Keratinocyte (primary cell): ENCODE results near the gene TMEM233. TPM values are rescaled to one million over a fixed set of nuclear protein-coding genes. Genes with fewer than 3 reads are reported as not detected.

Source experiments
- DNase-seq: peaks from one replicate; pipeline ENCODE4 v3.0.0-alpha.2; 2011; ENCODE audit warnings: low read depth, missing footprints, low spot score
- FAIRE-seq: peaks from 2 replicates; lab custom pipeline; 2011; peaks lifted over from hg19 to GRCh38; lab: Jason Lieb, UNC
- H2AFZ ChIP-seq: 2 replicates; pipeline ENCODE4 v1.6.0; 2012; ENCODE audit warnings: low read length, control low read depth, inconsistent platforms; ENCODE audit not compliant: control insufficient read depth
- H3K27ac ChIP-seq: 2 replicates; pipeline ENCODE4 v1.5.1; 2011; ENCODE audit warnings: low read length; ENCODE audit not compliant: control insufficient read depth, insufficient read depth
- H3K27me3 ChIP-seq: 3 replicates; pipeline ENCODE4 v1.6.0; 2011; ENCODE audit warnings: low read length; ENCODE audit not compliant: control insufficient read depth, insufficient read depth; ENCODE audit errors: extremely low read depth
- H3K36me3 ChIP-seq, 2 experiments: 2 replicates in 1 of 2; 3 replicates in 1 of 2; pipeline ENCODE4 v1.5.1; 2011; ENCODE audit warnings: low read length in 2 of 2, mild to moderate bottlenecking in 1 of 2; ENCODE audit not compliant: control insufficient read depth in 2 of 2, insufficient read depth in 2 of 2; ENCODE audit errors: extremely low read depth in 1 of 2
- H3K4me1 ChIP-seq: 3 replicates; pipeline ENCODE4 v1.5.1; 2011; ENCODE audit warnings: low read length; ENCODE audit not compliant: control insufficient read depth, insufficient read depth; ENCODE audit errors: extremely low read depth
- H3K4me2 ChIP-seq: 3 replicates; pipeline ENCODE4 v1.6.0; 2011; ENCODE audit warnings: low read depth, low read length; ENCODE audit not compliant: control insufficient read depth, insufficient read depth; ENCODE audit errors: extremely low read depth
- H3K4me3 ChIP-seq, 3 experiments: fragments of 200-600 bp in 1 of 3; sonication (generic) in 1 of 3; 2 replicates in 2 of 3; 3 replicates in 1 of 3; pipeline ENCODE4 v1.5.1; 2011 to 2016; ENCODE audit warnings: low read length in 3 of 3, mild to moderate bottlenecking in 3 of 3, control low read depth in 2 of 3, inconsistent platforms in 1 of 3, low read depth in 1 of 3, mixed read lengths in 1 of 3, mixed run types in 1 of 3, moderate library complexity in 1 of 3; ENCODE audit not compliant: control insufficient read depth in 2 of 3, insufficient read depth in 2 of 3; ENCODE audit errors: extremely low read depth in 1 of 3
- H3K79me2 ChIP-seq: 2 replicates; pipeline ENCODE4 v1.6.0; 2012; ENCODE audit warnings: low read length; ENCODE audit not compliant: control insufficient read depth, insufficient read depth
- H3K9ac ChIP-seq: 3 replicates; pipeline ENCODE4 v1.6.0; 2011; ENCODE audit warnings: low read length; ENCODE audit not compliant: control insufficient read depth, insufficient read depth; ENCODE audit errors: extremely low read depth
- H3K9me1 ChIP-seq: 3 replicates; pipeline ENCODE4 v1.6.0; 2011; ENCODE audit warnings: low read length; ENCODE audit not compliant: control insufficient read depth, insufficient read depth; ENCODE audit errors: extremely low read depth
- H3K9me3 ChIP-seq: 2 replicates; pipeline ENCODE4 v1.5.1; 2012; ENCODE audit warnings: low read depth, low read length; ENCODE audit not compliant: control insufficient read depth
- H4K20me1 ChIP-seq: 3 replicates; pipeline ENCODE4 v1.6.0; 2011; ENCODE audit warnings: low read length; ENCODE audit not compliant: control insufficient read depth, insufficient read depth; ENCODE audit errors: extremely low read depth
- EZH2 ChIP-seq: IDR thresholded peaks from one replicate; pipeline ENCODE4 v1.6.1; 2012; ENCODE audit warnings: inconsistent platforms, mild to moderate bottlenecking, low read length, moderate library complexity
- dilution Hi-C: fragments of 300-500 bp; cut with MboI; formaldehyde crosslinking; loops from one replicate; pipeline ENCODE4 v1.7.0; 2020; ENCODE audit warnings: low sequenced_read_pairs; ENCODE audit not compliant: extremely low pct_ligation_motif_present
- polyA plus RNA-seq, 5 experiments: library from polyadenylated mRNA; depleted of rRNA in 3 of 5; stranded (reverse) in 3 of 5; stranded (forward) in 1 of 5; unstranded in 1 of 5; fragments of >200 nt; gene quantifications; 1 replicate in 1 of 5; 2 replicates in 3 of 5; 3 replicates in 1 of 5; pipeline versions ENCODE4 v1.2.1 to v1.2.3, GENCODE V29; 2011 to 2012; ENCODE audit warnings: missing spikeins in 2 of 5, low read depth in 1 of 5, low replicate concordance in 1 of 5
- TF ChIP-seq, protein P1 (sequence below), 3 experiments: IDR thresholded peaks in 1 of 3; conservative IDR thresholded peaks in 1 of 3; optimal IDR thresholded peaks in 1 of 3; 2 replicates in 2 of 3; 3 replicates in 1 of 3; pipeline versions ENCODE3 to v1.5.1; 2011; ENCODE audit warnings: low read length in 3 of 3, mild to moderate bottlenecking in 3 of 3, moderate library complexity in 2 of 3, control low read depth in 1 of 3, inconsistent platforms in 1 of 3; ENCODE audit not compliant: insufficient read depth in 2 of 3; ENCODE audit errors: extremely low read depth in 1 of 3

TMEM233 gene
- polyA plus RNA-seq, 1 donor (not counting 4 experiments of a cell fraction or from before 2014, with no cell fraction given), result not detected

DNA sequence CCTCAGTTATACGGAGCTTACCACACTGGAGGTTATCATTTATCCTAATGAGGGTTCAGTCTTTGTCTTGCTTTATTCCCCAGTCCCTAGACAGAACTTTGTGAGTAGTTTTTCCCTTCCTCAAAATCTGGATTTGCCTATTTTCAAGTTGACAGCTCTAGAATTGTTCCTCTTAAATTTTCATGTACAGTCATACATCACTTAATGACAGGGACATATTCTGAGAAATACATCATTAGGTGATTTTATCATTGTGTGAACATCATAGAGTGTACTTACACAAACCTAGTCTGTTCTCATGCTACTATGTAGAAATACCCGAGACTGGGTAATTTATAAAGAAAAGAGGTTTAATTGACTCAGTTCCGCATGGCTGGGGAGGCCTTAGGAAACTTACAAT lies 77.5 kb downstream of the TMEM233 start:
- H3K36me3 ChIP-seq, result peaks cover 15 to 35% of the 10 kb centered on the region in 2 experiments
- H2AFZ ChIP-seq, result no peak overlapping the region
- H3K27me3 ChIP-seq, result no peaks in the 10 kb centered on the region
- dilution Hi-C loops, result no loop called here
- H3K4me1 ChIP-seq, result peaks cover 20% of the 10 kb centered on the region
- no peaks in the 10 kb centered on the region for H3K9me3 ChIP-seq
- H3K79me2 ChIP-seq, result peaks cover 23% of the 10 kb centered on the region
- H3K9ac ChIP-seq, result no peak overlapping the region
- no peaks in the 10 kb centered on the region for H4K20me1 ChIP-seq
- no peak overlapping the region for H3K4me2 ChIP-seq
- DNase-seq (no peak), FAIRE-seq (no peak)
- no peak overlapping the region for H3K4me3 ChIP-seq
- TF ChIP-seq EZH2, result no peak
- TF ChIP-seq, protein P1, sequence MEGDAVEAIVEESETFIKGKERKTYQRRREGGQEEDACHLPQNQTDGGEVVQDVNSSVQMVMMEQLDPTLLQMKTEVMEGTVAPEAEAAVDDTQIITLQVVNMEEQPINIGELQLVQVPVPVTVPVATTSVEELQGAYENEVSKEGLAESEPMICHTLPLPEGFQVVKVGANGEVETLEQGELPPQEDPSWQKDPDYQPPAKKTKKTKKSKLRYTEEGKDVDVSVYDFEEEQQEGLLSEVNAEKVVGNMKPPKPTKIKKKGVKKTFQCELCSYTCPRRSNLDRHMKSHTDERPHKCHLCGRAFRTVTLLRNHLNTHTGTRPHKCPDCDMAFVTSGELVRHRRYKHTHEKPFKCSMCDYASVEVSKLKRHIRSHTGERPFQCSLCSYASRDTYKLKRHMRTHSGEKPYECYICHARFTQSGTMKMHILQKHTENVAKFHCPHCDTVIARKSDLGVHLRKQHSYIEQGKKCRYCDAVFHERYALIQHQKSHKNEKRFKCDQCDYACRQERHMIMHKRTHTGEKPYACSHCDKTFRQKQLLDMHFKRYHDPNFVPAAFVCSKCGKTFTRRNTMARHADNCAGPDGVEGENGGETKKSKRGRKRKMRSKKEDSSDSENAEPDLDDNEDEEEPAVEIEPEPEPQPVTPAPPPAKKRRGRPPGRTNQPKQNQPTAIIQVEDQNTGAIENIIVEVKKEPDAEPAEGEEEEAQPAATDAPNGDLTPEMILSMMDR (optimal IDR thresholded peaks at IDR 0.05 in 1 of 3, IDR thresholded peaks at IDR 0.05 in 1 of 3, conservative IDR thresholded peaks at IDR 0.05 in 1 of 3; ENCODE audit: extremely low read depth in 1 of 3, insufficient read depth in 2 of 3, low read length in 3 of 3), result no peak
- H3K27ac ChIP-seq, result no peak overlapping the region
- no peaks in the 10 kb centered on the region for H3K9me1 ChIP-seq

DNA sequence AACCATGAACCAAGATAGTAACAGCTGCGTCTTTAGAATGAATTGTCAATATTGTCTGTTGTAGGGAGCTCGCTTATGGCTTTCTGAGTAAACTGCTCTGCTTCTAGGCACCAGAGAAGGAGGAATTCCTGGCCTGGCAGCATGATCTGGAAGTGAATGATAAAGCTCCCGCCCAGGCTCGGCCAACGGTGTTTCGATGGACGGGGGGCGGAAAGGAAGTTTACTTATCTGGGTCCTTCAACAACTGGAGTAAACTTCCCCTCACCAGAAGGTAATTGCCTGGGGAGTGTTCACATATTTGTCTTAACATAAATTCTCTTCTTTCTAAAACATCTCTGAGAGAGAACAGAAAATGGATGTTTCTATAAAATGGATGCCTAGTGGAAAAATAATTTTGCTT lies 78.6 kb downstream of the TMEM233 start:
- DNase-seq (no peak), FAIRE-seq (no peak)
- peaks cover 23% of the 10 kb centered on the region for H3K79me2 ChIP-seq
- no peaks in the 10 kb centered on the region for H3K9me1 ChIP-seq
- no peaks in the 10 kb centered on the region for H4K20me1 ChIP-seq
- peaks cover 16% of the 10 kb centered on the region for H3K4me1 ChIP-seq
- dilution Hi-C loops, result no loop called here
- no peak overlapping the region for H3K4me2 ChIP-seq
- no peaks in the 10 kb centered on the region for H3K9me3 ChIP-seq
- no peak overlapping the region for H3K4me3 ChIP-seq
- no peaks in the 10 kb centered on the region for H3K27me3 ChIP-seq
- H3K36me3 ChIP-seq, result peaks cover 21 to 38% of the 10 kb centered on the region in 2 experiments
- no peak overlapping the region for H3K9ac ChIP-seq
- TF ChIP-seq, protein P1 (optimal IDR thresholded peaks at IDR 0.05 in 1 of 3, IDR thresholded peaks at IDR 0.05 in 1 of 3, conservative IDR thresholded peaks at IDR 0.05 in 1 of 3; ENCODE audit: extremely low read depth in 1 of 3, insufficient read depth in 2 of 3, low read length in 3 of 3), result no peak
- no peak for TF ChIP-seq EZH2
- H2AFZ ChIP-seq, result no peak overlapping the region
- H3K27ac ChIP-seq, result no peak overlapping the region
